HAP-1 (cell line): ENCODE results near the gene PCDHA9.
"Not testable (repeated sequence)": the region's sequence is repeated elsewhere in the genome, so short reads cannot be mapped to it uniquely, and the experiment has no call there.

Source experiments
- DNase-seq, 2 experiments: peaks; one replicate each; pipeline ENCODE4 v3.0.0-alpha.2; 2016 to 2020; ENCODE audit warnings: low spot score in 2 of 2
- H3K27me3 ChIP-seq: fragments of 250-450 bp; sonication (Bioruptor Pico); 2 replicates; pipeline ENCODE4 v1.5.1; 2020; ENCODE audit warnings: low read depth, mild to moderate bottlenecking, moderate library complexity
- H3K36me3 ChIP-seq: fragments of 250-450 bp; sonication (Bioruptor Pico); replicated peaks from 2 replicates; pipeline ENCODE4 v1.5.1; 2020; ENCODE audit warnings: mild to moderate bottlenecking
- H3K4me1 ChIP-seq: fragments of 250-450 bp; sonication (Bioruptor Pico); 2 replicates; pipeline ENCODE4 v1.5.1; 2020; ENCODE audit warnings: mild to moderate bottlenecking
- H3K4me3 ChIP-seq: fragments of 250-450 bp; sonication (Bioruptor Pico); 2 replicates; pipeline ENCODE4 v1.5.1; 2020; ENCODE audit warnings: mild to moderate bottlenecking, moderate library complexity
- H3K9me3 ChIP-seq: fragments of 250-450 bp; sonication (Bioruptor Pico); 2 replicates; pipeline ENCODE4 v1.5.1; 2020; ENCODE audit warnings: mild to moderate bottlenecking, moderate library complexity
- in situ Hi-C: fragments of 300-500 bp; cut with MboI; formaldehyde crosslinking; loops from 3 replicates; pipeline ENCODE4 v1.14.3; 2020; ENCODE audit warnings: low sequenced_read_pairs, inconsistent platforms, mixed read lengths

The PCDHA9 gene

GRCh38 chr5:140827704-140828361 lies 20.3 kb upstream of the PCDHA9 start, which contains the start of gene PCDHA6:
PCDHA6 (plus strand) TSS chr5:140827960; CDS start chr5:140828092, 132 bp downstream.
- DNase-seq, result no peak
- H3K4me3 ChIP-seq, result no peak within 1 kb of the TSS
- in situ Hi-C loops, result no loop called here
- H3K4me1 ChIP-seq, result no peaks in the 10 kb centered on the region
- H3K27me3 ChIP-seq, result no peaks in the 10 kb centered on the region
- H3K9me3 ChIP-seq, result no peaks in the 10 kb centered on the region
- no peaks in the 10 kb centered on the region for H3K36me3 ChIP-seq

- in situ Hi-C loops, result no loop called here
- no peak for DNase-seq
These were observed 19.8 kb upstream of the PCDHA9 start for GRCh38 chr5:140828362-140828737.

GRCh38 chr5:140829511-140830501 lies 18.4 kb upstream of the PCDHA9 start:
- H3K4me3 ChIP-seq, H3K4me1 ChIP-seq, H3K36me3 ChIP-seq, in situ Hi-C loops, H3K9me3 ChIP-seq, DNase-seq, H3K27me3 ChIP-seq: not testable (repeated sequence)

More at GRCh38 chr5:140828362-140828737, 19.8 kb upstream of the PCDHA9 start:
- Histone ChIP-seq H3K36me3 (no peaks in the 10 kb centered on the region), H3K9me3 (no peaks in the 10 kb centered on the region), H3K4me1 (no peaks in the 10 kb centered on the region), H3K4me3 (no peak overlapping the region), H3K27me3 (no peaks in the 10 kb centered on the region)

- Histone ChIP-seq H3K36me3 (no peaks in the 10 kb centered on the region), H3K4me1 (no peaks in the 10 kb centered on the region), H3K9me3 (peaks cover 2% of the 10 kb centered on the region; the same call in 1 of the 2 replicates), H3K27me3 (no peaks in the 10 kb centered on the region), H3K4me3 (no peak within 1 kb of the TSS)
- in situ Hi-C loops, result no loop called here
- DNase-seq, result no peak
These were observed 14.2 kb upstream of the PCDHA9 start, which contains the start of gene PCDHA7 for GRCh38 chr5:140833993-140834392. PCDHA7 (plus strand) TSS chr5:140834269; CDS start chr5:140834384, 115 bp downstream.

GRCh38 chr5:140834439-140835008 lies 13.7 kb upstream of the PCDHA9 start:
- in situ Hi-C loops, DNase-seq, H3K9me3 ChIP-seq, H3K4me3 ChIP-seq, H3K4me1 ChIP-seq, H3K27me3 ChIP-seq, H3K36me3 ChIP-seq: not testable (repeated sequence)

GRCh38 chr5:140835622-140836510 lies 12.3 kb upstream of the PCDHA9 start:
- no peaks in the 10 kb centered on the region for H3K27me3 ChIP-seq
- H3K4me3 ChIP-seq, result no peak overlapping the region
- peaks cover 2% of the 10 kb centered on the region; the same call in 1 of the 2 replicates for H3K9me3 ChIP-seq
- no peaks in the 10 kb centered on the region for H3K4me1 ChIP-seq
- no peak for DNase-seq
- in situ Hi-C loops, result no loop called here
- no peaks in the 10 kb centered on the region for H3K36me3 ChIP-seq

- in situ Hi-C loops, result no loop called here
- no peaks in the 10 kb centered on the region for H3K4me1 ChIP-seq
- no peak within 1 kb of the TSS for H3K4me3 ChIP-seq
- H3K9me3 ChIP-seq, result no peaks in the 10 kb centered on the region
- H3K36me3 ChIP-seq, result no peaks in the 10 kb centered on the region
- no peaks in the 10 kb centered on the region for H3K27me3 ChIP-seq
- DNase-seq, result peak in 1 of 2 experiments; percentile 40
These were observed 6.9 kb upstream of the PCDHA9 start, which contains the start of gene PCDHA8 for GRCh38 chr5:140840978-140841962. PCDHA8 (plus strand) TSS chr5:140841187; CDS start chr5:140841322, 135 bp downstream.

- no peak for DNase-seq
- Histone ChIP-seq H3K4me1 (no peaks in the 10 kb centered on the region), H3K4me3 (no peak overlapping the region), H3K36me3 (no peaks in the 10 kb centered on the region), H3K9me3 (no peaks in the 10 kb centered on the region), H3K27me3 (no peaks in the 10 kb centered on the region)
- in situ Hi-C loops, result no loop called here
These were observed 5.1 kb upstream of the PCDHA9 start for GRCh38 chr5:140842798-140843733.

GRCh38 chr5:140849831-140850634 lies 1.9 kb downstream of the PCDHA9 start:
- H3K4me3 ChIP-seq, H3K4me1 ChIP-seq, H3K9me3 ChIP-seq, in situ Hi-C loops, H3K36me3 ChIP-seq, DNase-seq, H3K27me3 ChIP-seq: not testable (repeated sequence)

GRCh38 chr5:140855772-140856674 lies 7.8 kb downstream of the PCDHA9 start, which contains the start of gene PCDHA10:
PCDHA10 (plus strand) TSS chr5:140855897; CDS start chr5:140856049, 152 bp downstream.
- in situ Hi-C loops, result no loop called here
- Histone ChIP-seq H3K27me3 (no peaks in the 10 kb centered on the region), H3K36me3 (no peaks in the 10 kb centered on the region), H3K4me1 (no peaks in the 10 kb centered on the region), H3K9me3 (no peaks in the 10 kb centered on the region), H3K4me3 (no peak within 1 kb of the TSS)
- peak in 1 of 2 experiments; percentile 34 for DNase-seq
